ENCODE measurements around the gene PDE4B.

GRCh38 chr1:66412704-66413103 lies 620.0 kb downstream of the PDE4B start:
- TF ChIP-seq CTCF (IDR thresholded peaks at IDR 0.05) (no peak), POLR2A (IDR thresholded peaks at IDR 0.05) (no peak)

Data from esophagus squamous epithelium (tissue), 4 donors.